Measurements from ENCODE around the gene MT1F. TPM values are rescaled to one million over a fixed set of nuclear protein-coding genes. Genes with fewer than 3 reads are reported as not detected.

MT1F gene
- total RNA-seq, 2 experiments from 2014 or later = 7.7 to 9.0 TPM

- peaks cover 22% of the 10 kb centered on the region for H3K4me1 Mint-ChIP-seq (ENCODE audit: low read depth)
- no peak for ATAC-seq
- intact Hi-C loops (cut with micrococcal nuclease) = no loop called here
- H3K27me3 Mint-ChIP-seq = peaks cover 56% of the 10 kb centered on the region
- no peak for TF ChIP-seq CTCF (IDR thresholded peaks at IDR 0.05)
- no peak overlapping the region for H3K27ac Mint-ChIP-seq
- no peaks in the 10 kb centered on the region for H3K9me3 Mint-ChIP-seq
- no peak overlapping the region for H3K4me3 Mint-ChIP-seq
- H3K36me3 Mint-ChIP-seq (ENCODE audit: low read depth) = no peaks in the 10 kb centered on the region
- ChIA-PET POLR2A (no interaction called here), CTCF (interaction anchor here (1.3 to 1.9 kb wide), 4 partner anchors 11 to 44 kb away, joined by 3 to 11 read pairs (median 6); no protein-coding TSS in a partner anchor)
- DNase-seq = no peak
These were observed 28.2 kb upstream of the MT1F start for GRCh38 chr16:56629531-56629930.

- ChIA-PET POLR2A (no interaction called here), CTCF (interaction anchor here (0.7 to 2.2 kb wide), 7 partner anchors 9 to 72 kb away, joined by 3 to 11 read pairs (median 6); no protein-coding TSS in a partner anchor)
- intact Hi-C loops (cut with micrococcal nuclease) = no loop called here
- Mint-ChIP-seq H3K27me3 (peaks cover 59% of the 10 kb centered on the region), H3K9me3 (no peaks in the 10 kb centered on the region), H3K4me3 (no peak overlapping the region), H3K36me3 (ENCODE audit: low read depth) (no peaks in the 10 kb centered on the region), H3K4me1 (ENCODE audit: low read depth) (peaks cover 23% of the 10 kb centered on the region), H3K27ac (no peak overlapping the region)
- no peak for TF ChIP-seq CTCF (IDR thresholded peaks at IDR 0.05)
- ATAC-seq (peak; percentile 39), DNase-seq (no peak)
These were observed 27.6 kb upstream of the MT1F start for GRCh38 chr16:56630134-56630533.

GRCh38 chr16:56631197-56631596, 26.6 kb upstream of the MT1F start:
- no peaks in the 10 kb centered on the region for H3K36me3 Mint-ChIP-seq (ENCODE audit: low read depth)
- H3K9me3 Mint-ChIP-seq = no peaks in the 10 kb centered on the region
- no peak overlapping the region for H3K4me3 Mint-ChIP-seq
- intact Hi-C loops (cut with micrococcal nuclease) = no loop called here
- DNase-seq (no peak), ATAC-seq (no peak)
- H3K27me3 Mint-ChIP-seq = peaks cover 60% of the 10 kb centered on the region
- ChIA-PET CTCF (interaction anchor here (0.9 to 2.2 kb wide), 5 partner anchors 11 to 71 kb away, joined by 3 to 8 read pairs (median 6); no protein-coding TSS in a partner anchor), POLR2A (interaction anchor here (0.7 to 1.2 kb wide), 2 partner anchors 24 to 25 kb away, joined by 3 read pairs; no protein-coding TSS in a partner anchor)
- peaks cover 21% of the 10 kb centered on the region for H3K4me1 Mint-ChIP-seq (ENCODE audit: low read depth)
- no peak overlapping the region for H3K27ac Mint-ChIP-seq
- no peak for TF ChIP-seq CTCF (IDR thresholded peaks at IDR 0.05)

GRCh38 chr16:56631832-56632155, 26.0 kb upstream of the MT1F start:
- no peak for TF ChIP-seq CTCF (IDR thresholded peaks at IDR 0.05)
- ChIA-PET CTCF (interaction anchor here (1.7 to 2.2 kb wide), 2 partner anchors 11 to 70 kb away, joined by 6 to 8 read pairs; no protein-coding TSS in a partner anchor), POLR2A (interaction anchor here (0.7 to 1.2 kb wide), 2 partner anchors 24 to 26 kb away, joined by 3 read pairs; no protein-coding TSS in a partner anchor)
- Mint-ChIP-seq H3K9me3 (no peaks in the 10 kb centered on the region), H3K36me3 (ENCODE audit: low read depth) (no peaks in the 10 kb centered on the region), H3K4me3 (peak overlapping the region; percentile 58), H3K4me1 (ENCODE audit: low read depth) (peaks cover 17% of the 10 kb centered on the region), H3K27ac (no peak overlapping the region), H3K27me3 (peaks cover 61% of the 10 kb centered on the region)
- DNase-seq (no peak), ATAC-seq (no peak)
- intact Hi-C loops (cut with micrococcal nuclease) = no loop called here

GRCh38 chr16:56632156-56632847, 25.5 kb upstream of the MT1F start, which contains the start of gene MT1M:
Gene MT1M, plus strand, starts transcription at chr16:56632659. Its CDS starts 73 bp downstream, at chr16:56632732.
- intact Hi-C loops (cut with micrococcal nuclease) = no loop called here
- no peaks in the 10 kb centered on the region for H3K9me3 Mint-ChIP-seq
- no peak for TF ChIP-seq CTCF (IDR thresholded peaks at IDR 0.05)
- ChIA-PET POLR2A (interaction anchor here (0.6 to 0.7 kb wide), 2 partner anchors 12 to 30 kb away, joined by 3 read pairs; no protein-coding TSS in a partner anchor), CTCF (interaction anchor here (2.2 kb wide), 1 partner anchor 10 kb away, joined by 8 read pairs; no protein-coding TSS in a partner anchor)
- DNase-seq (no peak), ATAC-seq (peak; percentile 52)
- H3K36me3 Mint-ChIP-seq (ENCODE audit: low read depth) = no peaks in the 10 kb centered on the region
- peaks cover 17% of the 10 kb centered on the region for H3K4me1 Mint-ChIP-seq (ENCODE audit: low read depth)
- no peak within 1 kb of the TSS for H3K27ac Mint-ChIP-seq
- H3K27me3 Mint-ChIP-seq = peaks cover 60% of the 10 kb centered on the region
- H3K4me3 Mint-ChIP-seq = peak within 1 kb of the TSS; percentile 58
